ENCODE results near the gene KCNJ1. TPM values are rescaled to one million over a fixed set of nuclear protein-coding genes. Genes with fewer than 3 reads are reported as not detected.

KCNJ1 gene
- total RNA-seq, 2 donors from 2014 or later = not detected

- no peak overlapping the region for H3K4me3 ChIP-seq
Measured at GRCh38 chr11:128810784-128811514, 56.1 kb downstream of the KCNJ1 start.

GRCh38 chr11:128809128-128809527 lies 58.0 kb downstream of the KCNJ1 start:
- Histone ChIP-seq H3K36me3 (no peaks in the 10 kb centered on the region), H3K4me1 (no peaks in the 10 kb centered on the region), H3K9me3 (no peaks in the 10 kb centered on the region), H3K4me3 (no peak overlapping the region), H3K27ac (no peak overlapping the region), H3K27me3 (no peaks in the 10 kb centered on the region)
- TF ChIP-seq CTCF (IDR thresholded peaks at IDR 0.05) = no peak
- no peak for DNase-seq (ENCODE audit: low spot score)

More at GRCh38 chr11:128810784-128811514, 56.1 kb downstream of the KCNJ1 start:
- no peaks in the 10 kb centered on the region for H3K27me3 ChIP-seq
- DNase-seq (ENCODE audit: low spot score) = no peak
- no peaks in the 10 kb centered on the region for H3K36me3 ChIP-seq
- no peaks in the 10 kb centered on the region for H3K4me1 ChIP-seq
- H3K27ac ChIP-seq = no peak overlapping the region
- TF ChIP-seq CTCF (IDR thresholded peaks at IDR 0.05) = no peak
- no peaks in the 10 kb centered on the region for H3K9me3 ChIP-seq

GRCh38 chr11:128807909-128808308 lies 59.2 kb downstream of the KCNJ1 start:
- TF ChIP-seq CTCF (IDR thresholded peaks at IDR 0.05) = no peak
- Histone ChIP-seq H3K27me3 (no peaks in the 10 kb centered on the region), H3K4me1 (no peaks in the 10 kb centered on the region), H3K36me3 (no peaks in the 10 kb centered on the region), H3K27ac (no peak overlapping the region), H3K9me3 (no peaks in the 10 kb centered on the region), H3K4me3 (no peak overlapping the region)
- DNase-seq (ENCODE audit: low spot score) = no peak

- H3K27me3 ChIP-seq = no peaks in the 10 kb centered on the region
- H3K9me3 ChIP-seq = no peaks in the 10 kb centered on the region
- H3K4me1 ChIP-seq = peaks cover 0 to 8% of the 10 kb centered on the region in 2 donors
- no peak for TF ChIP-seq CTCF (IDR thresholded peaks at IDR 0.05)
- no peak overlapping the region for H3K4me3 ChIP-seq
- no peak overlapping the region for H3K27ac ChIP-seq
- no peak for DNase-seq (ENCODE audit: low spot score)
- H3K36me3 ChIP-seq = no peaks in the 10 kb centered on the region
Measured at GRCh38 chr11:128806506-128807261, 60.4 kb downstream of the KCNJ1 start.

GRCh38 chr11:128804481-128804880 lies 62.6 kb downstream of the KCNJ1 start:
- Histone ChIP-seq H3K4me3 (no peak overlapping the region), H3K27ac (no peak overlapping the region), H3K9me3 (no peaks in the 10 kb centered on the region), H3K27me3 (no peaks in the 10 kb centered on the region), H3K36me3 (peaks cover 11% of the 10 kb centered on the region), H3K4me1 (peaks cover 0 to 8% of the 10 kb centered on the region in 2 donors)
- no peak for DNase-seq (ENCODE audit: low spot score)
- TF ChIP-seq CTCF (IDR thresholded peaks at IDR 0.05) = no peak
